SK-N-MC (cell line): ENCODE data around the gene TMPRSS6.

Source experiments
- EZH2 ChIP-seq: fragments of 200-600 bp; sonication (generic); IDR thresholded peaks from one replicate; pipeline ENCODE4 v1.6.1; 2017; ENCODE audit warnings: antibody characterized with exemption
- FOXP2 ChIP-seq: optimal IDR thresholded peaks from 2 replicates; pipeline ENCODE3; 2011; ENCODE audit warnings: mild to moderate bottlenecking, moderate library complexity; ENCODE audit not compliant: insufficient read depth; ENCODE audit errors: extremely low read length, control extremely low read depth
- POLR2AphosphoS5 ChIP-seq: IDR thresholded peaks from 2 replicates; pipeline ENCODE4 v1.6.1; 2012; ENCODE audit warnings: mild to moderate bottlenecking, low read depth, low read length, borderline replicate concordance

DNA sequence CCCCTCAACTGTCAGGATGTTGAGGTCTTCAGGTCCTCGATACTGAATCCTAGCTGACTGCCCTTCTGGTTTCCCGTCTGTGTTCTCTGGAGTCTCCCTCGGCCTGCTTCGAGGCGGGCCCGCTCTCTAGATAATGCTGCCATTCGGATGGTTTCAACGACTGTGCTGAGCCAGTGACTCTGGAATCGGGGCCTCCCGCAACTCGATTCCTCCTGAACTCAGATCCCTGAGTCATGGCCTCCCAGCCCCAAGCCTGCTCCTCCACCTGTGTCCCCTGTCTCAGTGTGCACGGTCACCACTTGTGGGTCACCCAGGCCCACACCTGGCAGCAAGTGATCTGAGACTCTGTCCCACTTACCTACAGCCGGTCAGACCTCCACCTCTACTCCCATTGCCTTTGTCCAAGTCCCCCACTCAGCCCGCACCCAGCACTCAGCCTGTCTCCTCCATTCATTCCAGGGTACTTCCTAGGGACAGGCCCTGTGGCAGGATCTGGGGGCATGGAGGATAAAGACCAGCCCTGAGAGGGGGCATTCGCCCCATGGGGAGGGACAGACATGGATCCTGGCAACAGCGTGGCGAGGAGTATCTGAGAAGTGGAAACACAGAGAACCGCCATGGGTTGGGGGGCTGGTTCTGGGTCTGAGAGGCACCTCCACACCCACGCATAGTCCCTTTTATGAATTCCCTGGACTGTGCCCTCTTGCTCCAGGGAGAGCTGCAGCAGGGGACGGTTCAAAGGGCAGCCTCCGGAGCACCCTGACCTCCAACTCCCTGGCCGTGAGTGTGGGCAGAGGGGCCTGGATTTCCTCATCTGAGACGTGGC lies 75.7 kb downstream of the TMPRSS6 start:
- TF ChIP-seq POLR2AphosphoS5 = no peak
- no peak for TF ChIP-seq EZH2
- TF ChIP-seq FOXP2 = no peak
